KG1 (cell line): ENCODE results near the gene HTR2A.
A peak's percentile ranks its signal among the peaks of the same experiment; 100 is the strongest.

ENCODE experiments used
- DNase-seq: peaks from one replicate; lab custom pipeline; 2025; lab: John Stamatoyannopoulos, UW

The HTR2A gene

DNA sequence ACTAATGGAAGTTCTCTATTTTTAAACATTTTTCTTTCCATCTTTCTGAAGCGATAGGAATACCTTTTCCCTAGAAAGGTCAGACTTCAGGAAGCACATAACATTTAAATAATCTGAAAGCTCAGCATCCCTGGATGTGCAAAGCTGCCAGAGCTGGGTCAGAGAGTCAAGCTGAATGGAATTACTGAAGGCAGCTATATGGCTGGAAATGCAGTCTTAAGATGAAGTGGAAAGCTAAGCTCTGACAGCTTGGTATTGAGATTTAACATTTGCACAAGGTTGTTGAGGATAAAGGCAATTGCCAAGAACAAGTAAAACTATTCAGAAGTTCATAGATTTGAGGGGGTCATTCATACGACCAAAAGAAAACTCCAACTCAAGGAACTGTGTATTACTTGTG, 28.8 kb downstream of the HTR2A start:
- no peak for DNase-seq

DNA sequence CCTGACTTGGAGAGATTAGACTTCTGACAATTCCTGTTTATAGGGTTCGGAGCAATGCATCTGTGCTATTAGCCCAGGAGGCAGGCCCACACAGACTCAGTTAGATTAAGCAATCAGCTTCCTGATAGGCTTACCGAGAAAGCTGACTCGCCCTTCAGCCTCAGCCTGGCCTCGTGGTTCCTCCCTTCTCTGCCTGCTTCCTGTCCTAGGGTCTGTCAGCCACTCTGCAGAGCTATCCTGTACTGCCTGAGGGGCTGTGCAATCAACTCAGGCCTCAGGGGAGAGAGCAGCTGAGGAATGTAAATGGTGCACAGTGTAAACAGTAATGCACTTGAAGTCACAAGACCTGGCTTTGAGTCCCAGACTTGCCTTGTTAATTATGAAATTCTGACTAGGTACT, 30.7 kb downstream of the HTR2A start:
- DNase-seq: peak; percentile 41

DNA sequence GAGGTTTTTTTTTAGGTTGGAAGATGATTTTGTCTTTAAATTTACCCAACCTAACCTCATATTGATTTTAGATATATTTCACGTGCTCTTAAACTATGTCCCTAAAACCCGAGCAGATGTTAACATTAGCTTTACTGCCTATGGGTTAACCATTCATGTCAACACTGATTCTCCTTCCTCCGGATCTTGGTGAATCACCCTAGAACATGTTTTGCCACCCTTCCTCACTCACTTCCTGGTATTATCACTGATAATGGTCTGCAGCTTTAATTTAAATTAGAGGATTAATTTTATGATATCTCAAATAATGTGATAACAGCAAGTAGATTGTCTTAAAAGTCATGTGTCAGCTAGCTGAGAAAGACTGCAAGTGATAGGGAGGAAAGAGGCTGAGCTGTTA, 31.9 kb downstream of the HTR2A start:
- no peak for DNase-seq

GRCh38 chr13:46861959-46862358, 34.9 kb downstream of the HTR2A start:
- DNase-seq: no peak

- DNase-seq: no peak
Measured at GRCh38 chr13:46860722-46861121, 36.1 kb downstream of the HTR2A start.

DNA sequence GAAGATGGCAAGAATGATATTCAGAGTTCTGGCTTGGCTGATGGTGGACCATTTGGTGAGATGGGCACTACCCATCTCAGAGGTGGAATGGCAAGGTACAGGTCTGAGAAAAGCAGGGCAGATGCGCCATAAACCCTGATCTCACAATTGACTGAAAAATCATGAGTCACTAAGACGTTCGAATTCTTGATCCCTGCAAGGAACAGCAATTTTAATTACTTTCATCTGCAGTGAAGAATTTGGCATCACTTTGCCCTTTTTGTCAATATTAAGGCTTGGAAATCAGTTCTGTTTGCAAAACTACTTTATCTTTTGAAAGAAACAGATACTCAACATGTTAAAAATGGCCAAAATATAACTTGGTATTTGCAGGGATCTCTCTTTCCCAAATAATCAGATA, 38.1 kb downstream of the HTR2A start:
- no peak for DNase-seq

- DNase-seq: no peak
Measured at GRCh38 chr13:46858163-46858562, 38.7 kb downstream of the HTR2A start.

DNA sequence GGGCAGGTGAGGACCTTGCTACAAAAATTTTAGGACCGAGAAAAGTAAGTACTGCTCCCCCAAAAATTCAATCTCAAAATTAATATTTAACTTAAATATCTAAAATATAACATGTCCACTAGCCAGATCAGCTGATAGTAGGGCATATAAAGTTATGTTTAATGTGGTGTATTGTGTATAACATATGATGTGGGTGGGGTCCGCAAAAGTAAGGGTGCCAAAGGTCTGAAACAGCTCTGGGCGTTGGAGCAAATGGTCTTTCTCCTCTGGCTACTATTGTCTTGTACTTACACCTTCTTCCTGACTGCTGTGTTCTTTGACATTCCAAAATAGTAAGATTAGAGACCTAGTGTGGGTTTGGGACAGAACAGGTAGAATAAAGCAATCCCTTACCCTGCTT, 41.2 kb downstream of the HTR2A start:
- no peak for DNase-seq

DNA sequence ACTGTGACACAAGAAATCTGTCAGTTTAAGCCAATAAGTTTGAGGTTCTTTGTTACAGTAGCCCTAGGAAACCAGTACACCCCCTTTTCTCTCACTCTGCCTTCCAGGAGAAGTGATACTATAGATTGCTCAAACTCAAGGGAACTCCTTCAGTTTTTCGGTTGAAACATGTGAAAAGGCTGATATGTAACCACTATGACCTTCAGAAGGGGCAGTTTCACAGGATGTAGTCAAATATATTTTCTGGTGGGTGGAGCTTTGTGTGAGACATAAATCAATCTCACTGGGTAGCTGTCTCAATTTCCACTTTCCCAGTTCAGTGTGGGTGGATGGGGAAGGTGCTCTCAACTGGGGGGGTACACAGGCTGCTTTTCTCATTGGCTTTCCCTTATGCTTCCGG, 41.7 kb downstream of the HTR2A start:
- DNase-seq: no peak

DNA sequence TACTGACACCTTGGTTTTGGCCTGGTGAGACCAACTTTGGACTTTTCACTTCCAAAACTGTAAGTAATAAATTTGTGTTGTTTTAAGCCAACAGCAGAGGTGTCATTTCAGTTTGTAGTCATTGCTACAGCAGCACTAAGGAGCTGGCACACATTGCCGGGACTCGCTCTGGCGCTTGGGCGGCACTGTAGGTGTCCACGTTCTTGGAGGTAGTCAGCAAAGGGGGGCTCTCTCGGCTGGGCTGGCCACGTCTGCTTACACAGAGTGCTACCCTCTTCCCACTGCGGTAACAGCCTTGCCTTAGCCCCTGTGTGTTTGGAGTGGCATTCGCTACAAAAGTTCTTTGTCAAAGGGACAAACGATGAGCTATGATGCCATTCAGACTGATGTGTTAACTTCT, 44.7 kb downstream of the HTR2A start:
- no peak for DNase-seq

- no peak for DNase-seq
Measured at GRCh38 chr13:46850214-46850613, 46.6 kb downstream of the HTR2A start.

DNA sequence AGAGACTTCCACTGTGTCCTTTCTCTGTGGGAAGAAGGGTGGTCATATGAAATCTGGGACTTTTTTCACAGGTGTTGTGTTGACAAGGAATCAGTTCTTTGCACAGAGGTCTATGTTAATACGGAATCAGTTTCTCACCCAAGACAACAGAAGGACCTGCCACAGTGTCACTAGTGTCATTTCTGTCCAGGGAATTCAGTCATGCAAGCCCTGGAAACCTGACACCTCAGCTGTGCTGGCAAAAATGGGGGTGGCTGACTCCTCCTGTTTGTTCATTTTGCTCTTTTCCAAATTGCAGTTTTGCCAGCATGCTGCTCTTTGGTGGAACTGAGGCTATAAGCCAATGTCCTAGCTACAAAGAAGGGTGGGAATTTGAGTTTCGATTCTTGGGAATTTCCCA, 50.1 kb downstream of the HTR2A start:
- no peak for DNase-seq

DNA sequence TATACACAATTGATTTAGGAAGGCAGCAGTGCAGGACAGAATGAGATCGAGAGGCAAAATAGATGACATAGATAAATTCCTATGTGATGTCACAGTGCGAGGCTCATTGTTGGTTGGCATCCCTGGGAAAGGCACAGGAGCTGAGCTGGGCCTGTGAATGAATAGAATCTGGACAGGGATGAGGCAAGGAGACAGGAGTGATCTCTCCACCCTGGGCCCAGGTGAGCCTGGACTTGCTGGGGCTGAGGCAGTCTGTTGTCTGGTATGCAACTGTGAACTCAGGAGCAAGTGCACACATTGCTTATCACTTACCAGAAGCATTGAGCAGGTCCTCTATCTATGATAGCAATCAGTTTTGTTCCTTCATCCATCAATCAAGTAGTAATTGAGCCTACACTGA, 51.7 kb downstream of the HTR2A start:
- no peak for DNase-seq

GRCh38 chr13:46844431-46844830, 52.4 kb downstream of the HTR2A start:
- no peak for DNase-seq

DNA sequence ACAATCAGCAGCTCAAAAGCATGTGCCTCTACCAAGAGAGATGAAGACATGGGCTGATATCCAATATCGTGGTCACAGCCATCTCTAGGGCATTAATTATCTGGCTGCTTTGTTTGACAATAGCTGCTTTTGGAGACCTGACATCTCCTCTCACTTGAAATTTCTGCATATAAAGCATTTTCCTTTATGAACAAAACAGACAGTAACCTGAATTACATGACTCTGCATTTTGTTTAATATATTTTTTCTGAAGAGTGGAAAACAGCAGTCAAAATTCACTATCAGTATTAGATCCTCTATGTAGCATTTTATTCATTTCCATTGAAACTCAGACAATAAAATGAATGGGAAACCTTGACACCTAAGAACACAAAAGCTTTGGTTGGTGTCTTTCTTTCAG, 57.5 kb downstream of the HTR2A start:
- no peak for DNase-seq

GRCh38 chr13:46834657-46835056, 62.2 kb downstream of the HTR2A start:
- no peak for DNase-seq

GRCh38 chr13:46831588-46832194, 65.2 kb downstream of the HTR2A start:
- DNase-seq: peak; percentile 75

GRCh38 chr13:46830405-46831005, 66.3 kb downstream of the HTR2A start:
- DNase-seq: no peak

GRCh38 chr13:46822551-46822950, 74.3 kb downstream of the HTR2A start:
- no peak for DNase-seq

GRCh38 chr13:46817838-46818476, 78.9 kb downstream of the HTR2A start:
- DNase-seq: no peak

- DNase-seq: no peak
Measured at GRCh38 chr13:46817095-46817494, 79.8 kb downstream of the HTR2A start.

DNA sequence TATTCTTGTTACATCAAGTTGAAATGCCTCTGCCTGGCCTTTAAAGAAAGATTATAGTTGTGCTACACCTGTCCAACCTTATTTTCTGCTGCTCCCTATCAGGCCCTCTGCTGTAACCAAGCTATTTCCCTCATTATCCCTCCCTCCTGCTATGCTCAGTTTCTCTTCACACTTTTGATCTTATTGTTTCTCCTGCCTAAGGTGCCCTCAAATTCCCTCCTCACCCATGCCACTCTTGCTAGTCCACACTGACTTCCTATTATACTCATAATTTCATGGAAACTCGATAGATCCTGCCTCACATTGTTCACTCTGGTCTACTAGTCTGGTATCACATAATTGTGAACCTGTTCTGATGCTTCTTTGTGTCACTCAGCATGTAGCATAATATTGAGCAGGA, 80.5 kb downstream of the HTR2A start:
- no peak for DNase-seq

GRCh38 chr13:46812301-46812797, 84.5 kb downstream of the HTR2A start:
- DNase-seq: no peak

DNA sequence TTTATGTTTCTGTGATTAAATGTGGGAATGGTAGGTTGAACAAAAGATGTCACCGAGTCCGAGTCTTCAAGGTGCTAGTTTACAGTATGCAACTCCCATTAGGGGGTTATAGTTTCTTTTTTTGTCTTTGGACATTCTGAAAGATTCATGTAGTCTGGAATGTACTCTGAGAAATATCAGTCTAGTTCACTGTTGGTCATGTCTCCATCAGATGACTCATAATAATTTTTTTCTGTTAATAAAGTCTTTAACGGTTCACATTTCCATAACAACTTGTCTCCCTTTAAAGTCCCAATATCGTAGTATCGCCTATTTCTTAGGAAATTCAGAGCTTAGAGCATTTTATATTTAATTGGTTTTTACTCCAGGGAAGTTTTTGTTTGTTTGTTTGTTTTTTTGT, 86.4 kb downstream of the HTR2A start:
- DNase-seq: no peak
